DOHH2 (cell line): ENCODE measurements around the gene TGFBR3L.
A peak's percentile ranks its signal among the peaks of the same experiment; 100 is the strongest.

Experiments
- H3F3A ChIP-seq: fragments of 200-600 bp; sonication (generic), shearing (Covaris generic); 2 replicates; pipeline ENCODE4 v1.6.0; 2016; ENCODE audit warnings: antibody characterized with exemption, mild to moderate bottlenecking; ENCODE audit not compliant: control insufficient read depth, insufficient read depth
- H3K27ac ChIP-seq: fragments of 200-600 bp; sonication (generic); 2 replicates; pipeline ENCODE4 v1.5.1; 2014; ENCODE audit warnings: low read depth, mild to moderate bottlenecking, low read length, moderate library complexity
- H3K27me3 ChIP-seq: fragments of 200-600 bp; sonication (generic); 2 replicates; pipeline ENCODE4 v1.6.1; 2014; ENCODE audit warnings: mild to moderate bottlenecking, low read length, mixed read lengths; ENCODE audit not compliant: control insufficient read depth
- H3K36me3 ChIP-seq: fragments of 200-600 bp; sonication (generic); 2 replicates; pipeline ENCODE4 v1.6.1; 2014; ENCODE audit warnings: mild to moderate bottlenecking, low read length, moderate library complexity, mixed read lengths; ENCODE audit not compliant: control insufficient read depth
- H3K4me1 ChIP-seq: fragments of 200-600 bp; sonication (generic); 2 replicates; pipeline ENCODE4 v1.6.1; 2014; ENCODE audit warnings: mild to moderate bottlenecking, low read length, mixed read lengths; ENCODE audit not compliant: control insufficient read depth
- H3K4me2 ChIP-seq: fragments of 200-600 bp; sonication (generic); 2 replicates; pipeline ENCODE4 v1.6.0; 2014; ENCODE audit warnings: mild to moderate bottlenecking, low read length, moderate library complexity
- H3K4me3 ChIP-seq: fragments of 200-600 bp; sonication (generic); 2 replicates; pipeline ENCODE4 v1.5.1; 2014; ENCODE audit warnings: mild to moderate bottlenecking, low read length, mixed read lengths
- H3K79me2 ChIP-seq: fragments of 200-600 bp; sonication (generic); 2 replicates; pipeline ENCODE4 v1.6.1; 2014; ENCODE audit warnings: mild to moderate bottlenecking, low read length, mixed read lengths; ENCODE audit not compliant: control insufficient read depth
- H3K9me2 ChIP-seq: fragments of 200-600 bp; sonication (generic); replicated peaks from 2 replicates; pipeline ENCODE4 v1.6.1; 2014; ENCODE audit warnings: mild to moderate bottlenecking, low read length, mixed read lengths; ENCODE audit not compliant: control insufficient read depth
- H3K9me3 ChIP-seq: fragments of 200-600 bp; sonication (generic); 2 replicates; pipeline ENCODE4 v1.6.1; 2014; ENCODE audit warnings: antibody characterized with exemption, low read length, mixed read lengths; ENCODE audit not compliant: control insufficient read depth, insufficient read depth
- H4K20me1 ChIP-seq: fragments of 200-600 bp; sonication (generic); 2 replicates; pipeline ENCODE4 v1.6.0; 2014; ENCODE audit warnings: low read depth, mild to moderate bottlenecking, antibody characterized with exemption, low read length, moderate library complexity; ENCODE audit not compliant: control insufficient read depth, insufficient read depth
- CTCF ChIP-seq: fragments of 200-600 bp; sonication (generic); IDR thresholded peaks from one replicate; pipeline ENCODE4 v1.5.1; 2014; ENCODE audit warnings: antibody characterized with exemption, mild to moderate bottlenecking, low read depth, low read length; ENCODE audit not compliant: poor library complexity, severe bottlenecking
- EZH2phosphoT487 ChIP-seq: fragments of 200-600 bp; sonication (generic); IDR thresholded peaks from 2 replicates; pipeline ENCODE4 v1.6.1; 2017; ENCODE audit warnings: borderline replicate concordance, mild to moderate bottlenecking, antibody characterized with exemption, low read length, moderate library complexity, mixed read lengths

TGFBR3L gene

GRCh38 chr19:7871437-7872305, 43.0 kb upstream of the TGFBR3L start:
- Histone ChIP-seq H3K9me2 (no peaks in the 10 kb centered on the region), H3K9me3 (no peaks in the 10 kb centered on the region; the same call in 1 of the 2 replicates), H4K20me1 (no peaks in the 10 kb centered on the region), H3K4me3 (peak overlapping the region; percentile 42), H3F3A (peaks cover 9% of the 10 kb centered on the region), H3K36me3 (no peaks in the 10 kb centered on the region), H3K4me1 (peaks cover 47% of the 10 kb centered on the region), H3K27me3 (peaks cover 20% of the 10 kb centered on the region), H3K27ac (no peak overlapping the region), H3K4me2 (peak overlapping the region; percentile 64), H3K79me2 (no peaks in the 10 kb centered on the region)
- TF ChIP-seq CTCF (no peak), EZH2phosphoT487 (no peak)

GRCh38 chr19:7872306-7873204, 42.1 kb upstream of the TGFBR3L start:
- H3K27ac ChIP-seq = no peak overlapping the region
- H3K9me3 ChIP-seq = no peaks in the 10 kb centered on the region; the same call in 1 of the 2 replicates
- H3K36me3 ChIP-seq = no peaks in the 10 kb centered on the region
- H3K4me3 ChIP-seq = peak overlapping the region; percentile 42
- peaks cover 13% of the 10 kb centered on the region for H3K27me3 ChIP-seq
- H3F3A ChIP-seq = peaks cover 9% of the 10 kb centered on the region
- no peaks in the 10 kb centered on the region for H4K20me1 ChIP-seq
- H3K4me2 ChIP-seq = peak overlapping the region; percentile 64
- H3K4me1 ChIP-seq = peaks cover 47% of the 10 kb centered on the region
- TF ChIP-seq CTCF = no peak
- TF ChIP-seq EZH2phosphoT487 = no peak
- H3K9me2 ChIP-seq = no peaks in the 10 kb centered on the region
- H3K79me2 ChIP-seq = no peaks in the 10 kb centered on the region

GRCh38 chr19:7873304-7874075, 41.1 kb upstream of the TGFBR3L start:
- Histone ChIP-seq H3K27me3 (peaks cover 13% of the 10 kb centered on the region), H4K20me1 (no peaks in the 10 kb centered on the region), H3F3A (peaks cover 9% of the 10 kb centered on the region), H3K9me3 (no peaks in the 10 kb centered on the region; the same call in 1 of the 2 replicates), H3K4me1 (peaks cover 44% of the 10 kb centered on the region), H3K4me3 (no peak overlapping the region), H3K4me2 (no peak overlapping the region), H3K36me3 (no peaks in the 10 kb centered on the region), H3K9me2 (no peaks in the 10 kb centered on the region), H3K27ac (no peak overlapping the region), H3K79me2 (no peaks in the 10 kb centered on the region)
- TF ChIP-seq CTCF = no peak
- TF ChIP-seq EZH2phosphoT487 = no peak
